Cardiac fibroblast (primary cell): ENCODE data around the gene TBC1D12.

Source experiments
- DNase-seq, 2 donors: peaks; one replicate each; pipeline versions ENCODE4 v3.0.0 to v3.0.0-alpha.2; 2010; ENCODE audit warnings: low read depth in 2 of 2
- H3K4me3 ChIP-seq, 2 donors: replicated peaks in 1 of 2; 1 replicate in 1 of 2; 2 replicates in 1 of 2; pipeline ENCODE4 v1.5.1; 2011; ENCODE audit warnings: low read depth in 2 of 2, low read length in 2 of 2, mild to moderate bottlenecking in 2 of 2, moderate library complexity in 1 of 2
- CTCF ChIP-seq: IDR thresholded peaks from one replicate; pipeline ENCODE4 v1.5.1; 2011; ENCODE audit warnings: low read depth, mild to moderate bottlenecking, low read length, inconsistent platforms

Gene TBC1D12

GRCh38 chr10:94443549-94443948 is 41.2 kb downstream of the TBC1D12 start:
- no peak overlapping the region for H3K4me3 ChIP-seq
- peak in 1 of 2 donors; percentile 16 for DNase-seq
- no peak for TF ChIP-seq CTCF

GRCh38 chr10:94450782-94451181 is 48.4 kb downstream of the TBC1D12 start:
- H3K4me3 ChIP-seq, result no peak overlapping the region
- DNase-seq, result no peak
- no peak for TF ChIP-seq CTCF

- H3K4me3 ChIP-seq, result no peak overlapping the region
- no peak for DNase-seq
- no peak for TF ChIP-seq CTCF
These were observed 49.7 kb downstream of the TBC1D12 start for GRCh38 chr10:94451883-94452519.

- TF ChIP-seq CTCF, result no peak
- H3K4me3 ChIP-seq, result no peak overlapping the region
- DNase-seq, result no peak
These were observed 54.6 kb downstream of the TBC1D12 start for GRCh38 chr10:94456942-94457341.

GRCh38 chr10:94459385-94459784 is 57.0 kb downstream of the TBC1D12 start:
- DNase-seq, result no peak
- H3K4me3 ChIP-seq, result no peak overlapping the region
- TF ChIP-seq CTCF, result no peak

GRCh38 chr10:94461503-94461902 is 59.2 kb downstream of the TBC1D12 start:
- no peak for DNase-seq

More at GRCh38 chr10:94461503-94461902, 59.2 kb downstream of the TBC1D12 start:
- TF ChIP-seq CTCF, result no peak
- no peak overlapping the region for H3K4me3 ChIP-seq
